Ishikawa (cell line): ENCODE data around the gene PCDHGA2.

Experiments
- CEBPB ChIP-seq: IDR thresholded peaks from 2 replicates; pipeline ENCODE4 v1.6.1; 2012
- CREB1 ChIP-seq: IDR thresholded peaks from 2 replicates; pipeline ENCODE4 v1.6.1; 2012; ENCODE audit warnings: low read depth
- EP300 ChIP-seq: IDR thresholded peaks from 2 replicates; pipeline ENCODE4 v1.6.1; 2012; ENCODE audit warnings: borderline replicate concordance
- FOXM1 ChIP-seq: IDR thresholded peaks from 2 replicates; pipeline ENCODE4 v1.6.1; 2012; ENCODE audit warnings: low read depth, borderline replicate concordance
- RAD21 ChIP-seq: IDR thresholded peaks from 2 replicates; pipeline ENCODE4 v1.6.1; 2012; ENCODE audit warnings: low read depth
- TEAD4 ChIP-seq: IDR thresholded peaks from 2 replicates; pipeline ENCODE4 v1.6.1; 2012
- YY1 ChIP-seq: IDR thresholded peaks from 2 replicates; pipeline ENCODE4 v1.6.1; 2012; ENCODE audit warnings: low read depth
- ZBTB7A ChIP-seq: IDR thresholded peaks from 2 replicates; pipeline ENCODE4 v1.6.1; 2012; ENCODE audit warnings: low read depth
- TF ChIP-seq, protein P1 (sequence below): IDR thresholded peaks from 2 replicates; pipeline ENCODE4 v1.6.1; 2012
- TF ChIP-seq, protein P2 (sequence below): IDR thresholded peaks from 2 replicates; pipeline ENCODE4 v1.6.1; 2012
- TF ChIP-seq, protein P3 (sequence below): IDR thresholded peaks from 2 replicates; pipeline ENCODE4 v1.6.1; 2012; ENCODE audit warnings: low read depth, mild to moderate bottlenecking

DNA sequence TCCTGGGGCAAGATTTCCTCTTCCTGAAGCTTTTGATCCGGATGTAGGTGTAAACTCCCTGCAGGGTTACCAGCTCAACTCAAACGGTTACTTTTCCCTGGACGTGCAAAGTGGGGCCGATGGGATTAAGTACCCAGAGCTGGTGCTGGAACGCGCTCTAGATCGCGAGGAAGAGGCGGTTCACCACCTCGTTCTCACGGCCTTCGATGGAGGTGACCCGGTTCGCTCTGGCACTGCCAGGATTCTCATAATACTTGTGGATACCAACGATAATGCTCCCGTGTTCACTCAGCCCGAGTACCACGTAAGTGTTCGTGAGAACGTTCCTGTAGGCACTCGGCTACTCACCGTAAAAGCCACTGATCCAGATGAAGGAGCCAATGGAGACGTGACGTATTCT is 17.1 kb downstream of the PCDHGA2 start:
- TF ChIP-seq, protein P1, sequence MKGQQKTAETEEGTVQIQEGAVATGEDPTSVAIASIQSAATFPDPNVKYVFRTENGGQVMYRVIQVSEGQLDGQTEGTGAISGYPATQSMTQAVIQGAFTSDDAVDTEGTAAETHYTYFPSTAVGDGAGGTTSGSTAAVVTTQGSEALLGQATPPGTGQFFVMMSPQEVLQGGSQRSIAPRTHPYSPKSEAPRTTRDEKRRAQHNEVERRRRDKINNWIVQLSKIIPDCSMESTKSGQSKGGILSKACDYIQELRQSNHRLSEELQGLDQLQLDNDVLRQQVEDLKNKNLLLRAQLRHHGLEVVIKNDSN: no peak
- TF ChIP-seq, protein P2, sequence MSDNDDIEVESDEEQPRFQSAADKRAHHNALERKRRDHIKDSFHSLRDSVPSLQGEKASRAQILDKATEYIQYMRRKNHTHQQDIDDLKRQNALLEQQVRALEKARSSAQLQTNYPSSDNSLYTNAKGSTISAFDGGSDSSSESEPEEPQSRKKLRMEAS: no peak
- TF ChIP-seq EP300 (no peak), ZBTB7A (no peak), CREB1 (no peak), CEBPB (no peak), YY1 (no peak), RAD21 (no peak), FOXM1 (no peak), TEAD4 (no peak)
- TF ChIP-seq, protein P3, sequence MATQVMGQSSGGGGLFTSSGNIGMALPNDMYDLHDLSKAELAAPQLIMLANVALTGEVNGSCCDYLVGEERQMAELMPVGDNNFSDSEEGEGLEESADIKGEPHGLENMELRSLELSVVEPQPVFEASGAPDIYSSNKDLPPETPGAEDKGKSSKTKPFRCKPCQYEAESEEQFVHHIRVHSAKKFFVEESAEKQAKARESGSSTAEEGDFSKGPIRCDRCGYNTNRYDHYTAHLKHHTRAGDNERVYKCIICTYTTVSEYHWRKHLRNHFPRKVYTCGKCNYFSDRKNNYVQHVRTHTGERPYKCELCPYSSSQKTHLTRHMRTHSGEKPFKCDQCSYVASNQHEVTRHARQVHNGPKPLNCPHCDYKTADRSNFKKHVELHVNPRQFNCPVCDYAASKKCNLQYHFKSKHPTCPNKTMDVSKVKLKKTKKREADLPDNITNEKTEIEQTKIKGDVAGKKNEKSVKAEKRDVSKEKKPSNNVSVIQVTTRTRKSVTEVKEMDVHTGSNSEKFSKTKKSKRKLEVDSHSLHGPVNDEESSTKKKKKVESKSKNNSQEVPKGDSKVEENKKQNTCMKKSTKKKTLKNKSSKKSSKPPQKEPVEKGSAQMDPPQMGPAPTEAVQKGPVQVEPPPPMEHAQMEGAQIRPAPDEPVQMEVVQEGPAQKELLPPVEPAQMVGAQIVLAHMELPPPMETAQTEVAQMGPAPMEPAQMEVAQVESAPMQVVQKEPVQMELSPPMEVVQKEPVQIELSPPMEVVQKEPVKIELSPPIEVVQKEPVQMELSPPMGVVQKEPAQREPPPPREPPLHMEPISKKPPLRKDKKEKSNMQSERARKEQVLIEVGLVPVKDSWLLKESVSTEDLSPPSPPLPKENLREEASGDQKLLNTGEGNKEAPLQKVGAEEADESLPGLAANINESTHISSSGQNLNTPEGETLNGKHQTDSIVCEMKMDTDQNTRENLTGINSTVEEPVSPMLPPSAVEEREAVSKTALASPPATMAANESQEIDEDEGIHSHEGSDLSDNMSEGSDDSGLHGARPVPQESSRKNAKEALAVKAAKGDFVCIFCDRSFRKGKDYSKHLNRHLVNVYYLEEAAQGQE: no peak
